ENCODE measurements around the gene LSM14A. TPM values are rescaled to one million over a fixed set of nuclear protein-coding genes. Genes with fewer than 3 reads are reported as not detected.
A peak's percentile ranks its signal among the peaks of the same experiment; 100 is the strongest.
"Not testable (repeated sequence)": the region's sequence is repeated elsewhere in the genome, so short reads cannot be mapped to it uniquely, and the experiment has no call there.

Gene LSM14A
- polyA plus RNA-seq, 4 donors = 156 to 201 (median 179) TPM

GRCh38 chr19:34155686-34156085 is 16.6 kb upstream of the LSM14A start:
- DNase-seq (ENCODE audit: low read depth in 4 of 4, low spot score in 3 of 4) = no peak

GRCh38 chr19:34158966-34159365 is 13.3 kb upstream of the LSM14A start:
- DNase-seq (ENCODE audit: low read depth in 4 of 4, low spot score in 3 of 4) = not testable (repeated sequence)

GRCh38 chr19:34159541-34159940 is 12.8 kb upstream of the LSM14A start:
- DNase-seq (ENCODE audit: low read depth in 4 of 4, low spot score in 3 of 4) = not testable (repeated sequence)

- DNase-seq (ENCODE audit: low read depth in 4 of 4, low spot score in 3 of 4) = not testable (repeated sequence)
Measured at GRCh38 chr19:34161902-34162301, 10.4 kb upstream of the LSM14A start.

GRCh38 chr19:34165295-34165738 is 7.0 kb upstream of the LSM14A start:
- no peak for DNase-seq (ENCODE audit: low read depth in 4 of 4, low spot score in 3 of 4)

GRCh38 chr19:34169475-34170199 is 2.7 kb upstream of the LSM14A start:
- not testable (repeated sequence) for DNase-seq (ENCODE audit: low read depth in 4 of 4, low spot score in 3 of 4)

GRCh38 chr19:34171539-34171876 is 796 bp upstream of the LSM14A start:
- DNase-seq (ENCODE audit: low read depth in 4 of 4, low spot score in 3 of 4) = no peak

GRCh38 chr19:34172661-34173192 is 423 bp downstream of the LSM14A start:
- peak in 2 of 4 donors; percentile 24 to 57 for DNase-seq (ENCODE audit: low read depth in 4 of 4, low spot score in 3 of 4)

GRCh38 chr19:34173193-34173956 is 1.1 kb downstream of the LSM14A start:
- DNase-seq (ENCODE audit: low read depth in 4 of 4, low spot score in 3 of 4) = peak in 3 of 4 donors; percentile 32 to 48 (median 45)

- DNase-seq (ENCODE audit: low read depth in 4 of 4, low spot score in 3 of 4) = not testable (repeated sequence)
Measured at GRCh38 chr19:34175173-34175572, 2.9 kb downstream of the LSM14A start.

- no peak for DNase-seq (ENCODE audit: low read depth in 4 of 4, low spot score in 3 of 4)
Measured at GRCh38 chr19:34176581-34176980, 4.3 kb downstream of the LSM14A start.

- no peak for DNase-seq (ENCODE audit: low read depth in 4 of 4, low spot score in 3 of 4)
Measured at GRCh38 chr19:34178274-34178610, 5.9 kb downstream of the LSM14A start.

- DNase-seq (ENCODE audit: low read depth in 4 of 4, low spot score in 3 of 4) = no peak
Measured at GRCh38 chr19:34179066-34179465, 6.8 kb downstream of the LSM14A start.

- DNase-seq (ENCODE audit: low read depth in 4 of 4, low spot score in 3 of 4) = no peak
Measured at GRCh38 chr19:34180273-34180672, 8.0 kb downstream of the LSM14A start.

- no peak for DNase-seq (ENCODE audit: low read depth in 4 of 4, low spot score in 3 of 4)
Measured at GRCh38 chr19:34180709-34181108, 8.4 kb downstream of the LSM14A start.

- no peak for DNase-seq (ENCODE audit: low read depth in 4 of 4, low spot score in 3 of 4)
Measured at GRCh38 chr19:34181111-34181864, 9.0 kb downstream of the LSM14A start.

GRCh38 chr19:34182125-34182524 is 9.8 kb downstream of the LSM14A start:
- DNase-seq (ENCODE audit: low read depth in 4 of 4, low spot score in 3 of 4) = no peak

GRCh38 chr19:34184880-34185491 is 12.7 kb downstream of the LSM14A start:
- no peak for DNase-seq (ENCODE audit: low read depth in 4 of 4, low spot score in 3 of 4)

- no peak for DNase-seq (ENCODE audit: low read depth in 4 of 4, low spot score in 3 of 4)
Measured at GRCh38 chr19:34186205-34186604, 13.9 kb downstream of the LSM14A start.

- DNase-seq (ENCODE audit: low read depth in 4 of 4, low spot score in 3 of 4) = no peak
Measured at GRCh38 chr19:34187011-34187410, 14.7 kb downstream of the LSM14A start.

GRCh38 chr19:34188408-34188807 is 16.1 kb downstream of the LSM14A start:
- DNase-seq (ENCODE audit: low read depth in 4 of 4, low spot score in 3 of 4) = no peak
